ENCODE data around the gene FMO1.

FMO1 gene, protein sequence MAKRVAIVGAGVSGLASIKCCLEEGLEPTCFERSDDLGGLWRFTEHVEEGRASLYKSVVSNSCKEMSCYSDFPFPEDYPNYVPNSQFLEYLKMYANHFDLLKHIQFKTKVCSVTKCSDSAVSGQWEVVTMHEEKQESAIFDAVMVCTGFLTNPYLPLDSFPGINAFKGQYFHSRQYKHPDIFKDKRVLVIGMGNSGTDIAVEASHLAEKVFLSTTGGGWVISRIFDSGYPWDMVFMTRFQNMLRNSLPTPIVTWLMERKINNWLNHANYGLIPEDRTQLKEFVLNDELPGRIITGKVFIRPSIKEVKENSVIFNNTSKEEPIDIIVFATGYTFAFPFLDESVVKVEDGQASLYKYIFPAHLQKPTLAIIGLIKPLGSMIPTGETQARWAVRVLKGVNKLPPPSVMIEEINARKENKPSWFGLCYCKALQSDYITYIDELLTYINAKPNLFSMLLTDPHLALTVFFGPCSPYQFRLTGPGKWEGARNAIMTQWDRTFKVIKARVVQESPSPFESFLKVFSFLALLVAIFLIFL

DNA sequence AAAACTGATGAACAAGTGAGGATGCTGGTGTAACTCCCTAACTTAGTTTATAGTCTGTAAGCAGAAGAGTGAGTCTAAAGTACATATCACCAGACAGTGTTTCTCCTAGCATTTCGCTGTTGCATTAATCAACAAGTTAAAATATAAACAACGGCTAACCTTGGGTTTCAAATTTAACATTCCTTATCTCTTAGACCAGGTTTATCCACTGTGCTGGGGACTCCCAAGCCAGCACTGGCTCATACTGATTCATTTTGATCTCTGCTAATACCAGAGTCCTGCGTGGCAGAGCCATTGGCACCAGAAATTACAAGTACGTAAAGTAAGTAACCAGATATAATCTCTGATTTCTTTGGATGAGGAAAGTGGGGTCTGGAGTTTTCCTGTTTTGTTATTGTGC lies at the start of gene FMO1:
TSS of gene FMO1 (plus strand) at position 193 of the 400 bp plus-strand sequence. CDS start 9,594 bp downstream, outside the sequence.
- Histone ChIP-seq H3K27me3 (no peaks in the 10 kb centered on the region), H3K4me1 (peaks cover 9% of the 10 kb centered on the region), H3K27ac (no peak within 1 kb of the TSS), H3K4me2 (no peak within 1 kb of the TSS), H4K20me1 (no peaks in the 10 kb centered on the region), H3K9ac (no peak within 1 kb of the TSS), H3K4me3 (no peak within 1 kb of the TSS), H3K9me3 (no peaks in the 10 kb centered on the region), H3K36me3 (no peaks in the 10 kb centered on the region)
- TF ChIP-seq Cebpa-rat (IDR thresholded peaks at IDR 0.05): no peak

GRCh38 chr1:171204296-171204695 lies 44.0 kb upstream of the FMO1 start:
- Histone ChIP-seq H3K36me3 (no peaks in the 10 kb centered on the region), H3K4me2 (no peak overlapping the region), H3K4me3 (no peak overlapping the region), H3K9me3 (no peaks in the 10 kb centered on the region), H3K27me3 (no peaks in the 10 kb centered on the region), H3K4me1 (no peaks in the 10 kb centered on the region), H3K27ac (no peak overlapping the region), H3K9ac (no peak overlapping the region), H4K20me1 (no peaks in the 10 kb centered on the region)
- TF ChIP-seq Cebpa-rat (IDR thresholded peaks at IDR 0.05): no peak

GRCh38 chr1:171206204-171206977 lies 41.9 kb upstream of the FMO1 start:
- no peaks in the 10 kb centered on the region for H3K36me3 ChIP-seq

GRCh38 chr1:171206978-171207355 lies 41.3 kb upstream of the FMO1 start:
- H3K9ac ChIP-seq: no peak overlapping the region
- no peaks in the 10 kb centered on the region for H3K9me3 ChIP-seq
- H3K27ac ChIP-seq: no peak overlapping the region
- H3K27me3 ChIP-seq: no peaks in the 10 kb centered on the region
- TF ChIP-seq Cebpa-rat (IDR thresholded peaks at IDR 0.05): no peak
- H3K4me2 ChIP-seq: no peak overlapping the region
- no peaks in the 10 kb centered on the region for H3K36me3 ChIP-seq
- no peak overlapping the region for H3K4me3 ChIP-seq
- H3K4me1 ChIP-seq: no peaks in the 10 kb centered on the region
- no peaks in the 10 kb centered on the region for H4K20me1 ChIP-seq

More at GRCh38 chr1:171206204-171206977, 41.9 kb upstream of the FMO1 start:
- no peaks in the 10 kb centered on the region for H4K20me1 ChIP-seq
- H3K9me3 ChIP-seq: no peaks in the 10 kb centered on the region
- no peak overlapping the region for H3K4me2 ChIP-seq
- H3K4me1 ChIP-seq: no peaks in the 10 kb centered on the region
- no peak overlapping the region for H3K9ac ChIP-seq
- no peak for TF ChIP-seq Cebpa-rat (IDR thresholded peaks at IDR 0.05)
- no peaks in the 10 kb centered on the region for H3K27me3 ChIP-seq
- no peak overlapping the region for H3K27ac ChIP-seq
- no peak overlapping the region for H3K4me3 ChIP-seq

GRCh38 chr1:171207377-171207776 lies 40.9 kb upstream of the FMO1 start:
- H3K36me3 ChIP-seq: no peaks in the 10 kb centered on the region
- no peak for TF ChIP-seq Cebpa-rat (IDR thresholded peaks at IDR 0.05)

GRCh38 chr1:171210355-171210754 lies 37.9 kb upstream of the FMO1 start:
- Histone ChIP-seq H3K9ac (no peak overlapping the region), H3K4me3 (no peak overlapping the region), H3K9me3 (no peaks in the 10 kb centered on the region), H3K27ac (no peak overlapping the region), H4K20me1 (no peaks in the 10 kb centered on the region), H3K27me3 (no peaks in the 10 kb centered on the region), H3K4me1 (no peaks in the 10 kb centered on the region), H3K4me2 (no peak overlapping the region), H3K36me3 (no peaks in the 10 kb centered on the region)
- no peak for TF ChIP-seq Cebpa-rat (IDR thresholded peaks at IDR 0.05)

More at GRCh38 chr1:171207377-171207776, 40.9 kb upstream of the FMO1 start:
- H3K27me3 ChIP-seq: no peaks in the 10 kb centered on the region
- no peak overlapping the region for H3K27ac ChIP-seq
- no peak overlapping the region for H3K9ac ChIP-seq
- H3K9me3 ChIP-seq: no peaks in the 10 kb centered on the region
- H3K4me3 ChIP-seq: no peak overlapping the region
- no peaks in the 10 kb centered on the region for H4K20me1 ChIP-seq
- no peaks in the 10 kb centered on the region for H3K4me1 ChIP-seq
- no peak overlapping the region for H3K4me2 ChIP-seq

DNA sequence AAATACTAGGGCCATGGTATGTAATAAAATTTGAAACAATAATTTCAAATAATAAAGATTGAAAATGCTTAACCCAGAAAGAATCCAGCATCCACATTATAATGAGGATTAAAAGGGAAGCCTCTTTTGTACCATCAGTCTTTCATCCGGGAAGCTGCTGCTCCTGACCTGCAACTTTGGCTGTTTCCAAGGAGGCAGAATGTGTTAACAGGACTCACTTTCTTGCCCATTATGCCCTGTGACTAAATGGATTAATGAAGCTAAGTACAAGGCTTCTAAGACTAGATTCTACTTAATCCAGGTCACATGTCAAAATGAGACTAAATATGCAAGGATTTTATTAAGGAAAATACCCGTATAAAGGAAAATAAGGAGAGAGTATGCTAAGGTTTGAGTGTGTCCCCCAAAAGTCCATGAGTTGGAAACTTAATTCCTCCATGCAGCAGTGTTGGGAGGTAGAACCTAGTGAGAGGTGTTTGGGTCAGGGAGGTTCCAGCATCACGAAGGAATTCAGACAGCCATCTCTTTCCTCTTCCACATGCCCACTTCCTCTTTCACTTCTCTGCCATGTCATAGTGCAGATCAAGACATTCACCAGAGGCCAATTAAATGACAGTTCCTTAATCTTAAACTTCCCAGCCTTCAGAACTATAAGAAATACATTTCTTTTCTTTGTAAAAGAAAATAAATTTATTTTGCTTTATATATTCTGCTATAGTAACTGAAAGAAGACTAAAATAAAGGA lies 35.5 kb upstream of the FMO1 start:
- Histone ChIP-seq H3K27ac (no peak overlapping the region), H3K4me2 (no peak overlapping the region), H3K36me3 (no peaks in the 10 kb centered on the region), H3K4me1 (no peaks in the 10 kb centered on the region), H4K20me1 (no peaks in the 10 kb centered on the region), H3K9me3 (no peaks in the 10 kb centered on the region), H3K27me3 (no peaks in the 10 kb centered on the region), H3K9ac (no peak overlapping the region), H3K4me3 (no peak overlapping the region)
- TF ChIP-seq Cebpa-rat (IDR thresholded peaks at IDR 0.05): no peak

DNA sequence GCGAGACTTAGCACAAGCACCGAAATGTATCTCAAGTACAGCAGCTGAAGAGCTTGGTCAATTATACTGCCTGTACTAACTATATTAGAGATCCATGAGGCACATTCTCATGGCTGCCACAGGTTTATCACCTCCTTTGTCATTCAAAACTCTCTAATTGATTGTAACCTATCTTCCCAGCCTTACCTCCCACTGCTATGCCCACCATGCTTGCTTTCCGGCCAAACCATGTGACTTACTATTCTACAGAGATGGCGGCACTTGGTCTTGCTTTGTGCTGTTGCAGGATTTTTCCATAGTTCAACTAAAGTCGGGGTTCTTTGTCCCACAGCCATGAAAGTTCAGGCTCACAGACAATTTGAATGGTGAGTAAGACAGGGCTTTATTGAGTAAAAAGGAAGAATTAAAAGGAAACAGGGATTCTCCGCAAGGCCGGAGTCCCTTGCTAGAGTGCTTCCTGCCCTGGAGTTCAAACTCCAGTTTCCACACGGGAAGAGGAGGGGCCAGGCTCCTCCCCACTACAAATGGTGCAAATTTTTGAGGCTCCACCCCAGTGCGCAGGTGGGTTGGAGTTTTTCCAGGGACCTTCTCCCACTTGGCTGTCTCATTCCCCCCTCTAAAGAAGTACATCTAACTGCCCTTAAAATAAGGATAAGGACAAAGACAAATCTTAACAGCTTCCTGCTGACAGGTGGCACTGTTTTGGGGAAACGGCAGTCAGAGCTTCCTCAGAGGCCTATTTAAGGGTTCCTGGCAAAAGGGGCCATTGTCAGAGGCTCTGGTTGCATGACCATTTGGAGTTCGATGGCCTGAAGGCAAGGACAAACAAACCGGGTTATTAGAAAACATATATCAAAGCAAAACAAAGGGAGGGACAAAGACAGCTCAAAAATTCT lies 34.5 kb upstream of the FMO1 start:
- no peak for TF ChIP-seq Cebpa-rat (IDR thresholded peaks at IDR 0.05)
- Histone ChIP-seq H3K4me2 (no peak overlapping the region), H4K20me1 (no peaks in the 10 kb centered on the region), H3K4me3 (no peak overlapping the region), H3K4me1 (no peaks in the 10 kb centered on the region), H3K36me3 (no peaks in the 10 kb centered on the region), H3K27ac (no peak overlapping the region), H3K27me3 (no peaks in the 10 kb centered on the region), H3K9ac (no peak overlapping the region), H3K9me3 (no peaks in the 10 kb centered on the region)

All from BLaER1 (cell line).